ENCODE measurements around the gene KIRREL2. TPM values are rescaled to one million over a fixed set of nuclear protein-coding genes. Genes with fewer than 3 reads are reported as not detected.

KIRREL2 gene
- total and polyA plus RNA-seq, 2 of the 8 experiments (the other 6 are each of a cell fraction or from before 2014, with no cell fraction given): 2.4 to 4.6 TPM

GRCh38 chr19:35908973-35909683 lies 52.4 kb downstream of the KIRREL2 start:
- no peak overlapping the region for H3K4ac ChIP-seq (replicated peaks; ENCODE audit: insufficient read length, low read depth, low read length)
- no peak overlapping the region for H2BK120ac ChIP-seq (replicated peaks; ENCODE audit: low read depth, low read length)
- H4K91ac ChIP-seq (replicated peaks; ENCODE audit: insufficient read length, low read length): no peak overlapping the region
- H4K8ac ChIP-seq (ENCODE audit: extremely low read depth, insufficient read depth, low read length): peak overlapping the region; percentile 86; the same call in 1 of the 2 replicates
- no peak overlapping the region for H3K9ac ChIP-seq (replicated peaks in 1 of 4; ENCODE audit: extremely low read depth in 1 of 4, low read depth in 3 of 4, low read length in 3 of 4)
- no peak overlapping the region for H3K18ac ChIP-seq (ENCODE audit: extremely low read depth, low read length)
- no peaks in the 10 kb centered on the region for H3K79me2 ChIP-seq (ENCODE audit: control insufficient read depth in 1 of 2, insufficient read depth in 2 of 2, low read length in 2 of 2)
- no peak overlapping the region for H3K4me3 ChIP-seq (ENCODE audit: extremely low read depth in 1 of 4, insufficient read depth in 2 of 4, low read depth in 3 of 4, low read length in 4 of 4)
- peak overlapping the region; percentile 95; the same call in 1 of the 2 replicates for H2BK12ac ChIP-seq (ENCODE audit: low read depth, low read length)
- no peaks in the 10 kb centered on the region for H3K36me3 ChIP-seq (ENCODE audit: control insufficient read depth in 2 of 4, insufficient read depth in 4 of 4, low read length in 3 of 4)
- no peaks in the 10 kb centered on the region for H3K27me3 ChIP-seq (replicated peaks in 1 of 4; ENCODE audit: control insufficient read depth in 3 of 4, extremely low read depth in 1 of 4, insufficient read depth in 3 of 4, low read length in 3 of 4)
- H2AK5ac ChIP-seq (ENCODE audit: low read depth, low read length): no peak overlapping the region
- H3K9me3 ChIP-seq (ENCODE audit: insufficient read depth in 2 of 2, low read depth in 1 of 2, low read length in 1 of 2): no peaks in the 10 kb centered on the region
- H2BK5ac ChIP-seq (ENCODE audit: low read depth, low read length): no peak overlapping the region; the same call in 1 of the 2 replicates
- H2BK15ac ChIP-seq (ENCODE audit: low read length): peak overlapping the region; percentile 61; the same call in 1 of the 2 replicates
- H3K14ac ChIP-seq (ENCODE audit: insufficient read length): no peak overlapping the region
- FAIRE-seq (no peak), DNase-seq (ENCODE audit: low read depth in 1 of 2, low spot score in 2 of 2) (no peak)
- 84% methylated on average over 9 of the region's 10 CpGs; no CpG with 5 or more reads in 1 of the 2 experiments for WGBS, 2 experiments (ENCODE audit: extremely low coverage in 1 of 2, insufficient coverage in 1 of 2, insufficient read length in 1 of 2, insufficient replicate concordance in 2 of 2, low coverage in 1 of 2, low lambda C conversion rate in 2 of 2, missing lambda C conversion rate in 1 of 2)
- no peak overlapping the region for H4K5ac ChIP-seq (ENCODE audit: insufficient read length, low read depth, low read length)
- H3K23ac ChIP-seq (ENCODE audit: insufficient read length): no peak overlapping the region
- POLR2A ChIA-PET (ENCODE audit: partially characterized antibody): no interaction called here
- CTCF ChIA-PET (ENCODE audit: partially characterized antibody): interaction anchor here (0.8 to 1.3 kb wide), 4 partner anchors 14 to 40 kb away, joined by 3 to 4 read pairs (median 3); no protein-coding TSS in a partner anchor
- H3K56ac ChIP-seq (replicated peaks; ENCODE audit: insufficient read length, low read depth, low read length): no peak overlapping the region
- no peak overlapping the region for H2BK20ac ChIP-seq (ENCODE audit: low read length)
- peak overlapping the region; percentile 84; the same call in 1 of the 2 replicates for H2AFZ ChIP-seq (ENCODE audit: low read length)
- no peak overlapping the region for H3K4me2 ChIP-seq (ENCODE audit: insufficient read depth in 1 of 2, low read depth in 2 of 2, low read length in 2 of 2)
- H3K79me1 ChIP-seq (ENCODE audit: low read depth, low read length): no peaks in the 10 kb centered on the region
- peak overlapping the region; percentile 47; the same call in 1 of the 2 replicates for H3K27ac ChIP-seq (ENCODE audit: low read depth, low read length)
- TF ChIP-seq KDM1A (IDR thresholded peaks at IDR 0.05; ENCODE audit: borderline replicate concordance, low read length): peak; percentile 89
- no peak for TF ChIP-seq ATF2 (IDR thresholded peaks at IDR 0.05; ENCODE audit: low read length)
- peaks cover 0 to 17% (median 7%) of the 10 kb centered on the region in 4 experiments; a peak in 4 of 7 replicates for H3K4me1 ChIP-seq (replicated peaks in 1 of 4; ENCODE audit: control insufficient read depth in 3 of 4, insufficient read depth in 4 of 4, low read length in 3 of 4)
- H4K20me1 ChIP-seq (replicated peaks in 1 of 2; ENCODE audit: control insufficient read depth in 1 of 2, insufficient read depth in 2 of 2, low read length in 2 of 2): no peaks in the 10 kb centered on the region
- no peaks in the 10 kb centered on the region for H3K23me2 ChIP-seq (ENCODE audit: low read depth, low read length)

Measured in H1 (cell line).